HG03575 (cell line): ENCODE measurements around the gene PHF21A.

Experiments used
- ATAC-seq: cut with Tn5 transposase; IDR thresholded peaks from one replicate; pipeline ENCODE4 v1.9.1; 2021; ENCODE audit not compliant: unreplicated experiment, insufficient number of reproducible peaks, low FRiP score; ENCODE audit errors: extremely low read depth

The PHF21A gene

DNA sequence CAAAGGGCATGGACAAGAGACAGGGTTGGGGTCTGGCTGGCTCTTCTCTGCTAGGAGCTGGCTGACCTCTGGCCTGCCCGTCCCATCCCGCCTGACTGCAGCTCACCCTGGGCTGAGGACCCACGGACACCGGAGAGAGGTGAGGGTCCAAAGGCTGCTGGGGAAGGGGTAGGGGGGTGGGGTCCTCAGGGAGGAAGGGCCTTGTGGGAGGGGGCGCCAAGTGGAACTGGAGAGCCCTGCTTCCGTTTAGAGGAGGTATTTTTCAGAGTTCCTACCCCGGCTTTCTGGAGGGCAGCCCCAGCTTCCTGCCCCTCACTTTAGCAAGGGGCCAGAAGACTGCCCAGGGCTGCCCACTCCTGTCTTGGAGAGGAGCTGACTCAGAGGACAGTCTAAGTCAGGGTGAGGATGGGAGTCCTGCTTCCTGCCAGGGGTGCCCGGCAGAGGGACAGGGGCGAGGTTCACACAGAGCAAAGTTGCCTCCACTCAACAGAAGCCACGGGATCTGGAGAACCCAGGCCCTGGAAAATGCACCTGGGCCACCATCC lies 191.7 kb downstream of the PHF21A start:
- no peak for ATAC-seq

GRCh38 chr11:45928535-45929215 lies 192.6 kb downstream of the PHF21A start:
- no peak for ATAC-seq

DNA sequence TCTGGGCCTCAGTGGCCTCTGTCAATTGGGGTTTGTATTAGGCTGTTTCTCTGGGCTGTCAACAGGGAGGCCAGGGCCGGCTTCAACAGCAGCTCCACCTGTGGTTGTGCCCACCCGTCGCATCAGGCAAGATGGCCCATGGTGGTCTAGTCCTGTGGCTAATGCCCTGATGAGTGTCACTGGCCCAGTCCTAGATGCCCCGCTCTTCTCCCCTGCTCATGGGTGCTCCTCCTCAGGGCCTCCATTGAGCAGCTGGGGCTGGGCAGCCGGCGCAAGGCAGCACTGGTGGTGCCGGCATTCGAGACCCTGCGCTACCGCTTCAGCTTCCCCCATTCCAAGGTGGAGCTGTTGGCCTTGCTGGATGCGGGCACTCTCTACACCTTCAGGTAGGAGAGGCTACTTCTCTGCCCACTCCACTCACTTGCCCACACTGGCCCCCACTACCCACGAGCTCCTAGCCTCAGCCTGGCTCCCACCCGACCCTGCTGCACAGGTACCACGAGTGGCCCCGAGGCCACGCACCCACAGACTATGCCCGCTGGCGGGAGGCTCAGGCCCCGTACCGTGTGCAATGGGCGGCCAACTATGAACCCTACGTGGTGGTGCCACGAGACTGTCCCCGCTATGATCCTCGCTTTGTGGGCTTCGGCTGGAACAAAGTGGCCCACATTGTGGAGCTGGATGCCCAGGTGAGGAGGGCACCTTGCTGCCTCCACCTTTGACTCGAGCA lies 193.4 kb downstream of the PHF21A start:
- no peak for ATAC-seq

- no peak for ATAC-seq
These were observed 193.9 kb downstream of the PHF21A start for GRCh38 chr11:45927332-45927683.

DNA sequence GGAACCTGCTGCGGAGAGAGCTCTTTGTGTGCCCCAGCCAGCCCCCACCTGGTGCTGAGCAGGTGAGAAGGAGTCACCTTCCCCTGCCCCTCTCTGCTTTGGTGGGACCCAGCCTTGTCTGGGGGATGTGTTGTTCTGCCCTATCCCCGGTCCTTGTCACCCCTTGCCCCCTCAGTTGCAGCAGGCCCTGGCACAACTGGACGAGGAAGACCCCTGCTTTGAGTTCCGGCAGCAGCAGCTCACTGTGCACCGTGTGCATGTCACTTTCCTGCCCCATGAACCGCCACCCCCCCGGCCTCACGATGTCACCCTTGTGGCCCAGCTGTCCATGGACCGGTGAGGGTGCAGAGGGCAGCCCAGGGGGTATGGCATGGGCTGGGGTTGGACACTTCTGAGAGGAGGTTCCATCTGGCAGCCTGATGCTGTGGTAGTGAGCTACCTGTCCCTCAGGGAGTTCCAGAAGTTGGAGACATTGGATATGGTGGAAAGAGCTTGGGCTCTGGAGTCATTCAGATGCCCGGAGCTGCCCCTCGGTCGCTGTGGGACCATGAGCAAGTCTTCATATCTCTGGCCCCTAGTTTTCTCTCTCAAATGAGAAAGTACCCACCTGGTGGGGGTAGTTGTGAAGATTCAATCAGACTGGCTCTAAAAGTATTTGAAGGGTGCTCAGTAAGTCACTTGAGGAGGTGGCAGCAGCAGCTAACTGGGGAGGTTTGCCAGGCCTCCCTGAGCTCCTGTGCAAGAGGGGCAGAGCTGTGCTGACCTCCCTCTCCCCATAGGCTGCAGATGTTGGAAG lies 194.5 kb downstream of the PHF21A start:
- no peak for ATAC-seq

- ATAC-seq = no peak
These were observed 195.3 kb downstream of the PHF21A start for GRCh38 chr11:45926001-45926401.

GRCh38 chr11:45925550-45925949 lies 195.7 kb downstream of the PHF21A start:
- no peak for ATAC-seq

DNA sequence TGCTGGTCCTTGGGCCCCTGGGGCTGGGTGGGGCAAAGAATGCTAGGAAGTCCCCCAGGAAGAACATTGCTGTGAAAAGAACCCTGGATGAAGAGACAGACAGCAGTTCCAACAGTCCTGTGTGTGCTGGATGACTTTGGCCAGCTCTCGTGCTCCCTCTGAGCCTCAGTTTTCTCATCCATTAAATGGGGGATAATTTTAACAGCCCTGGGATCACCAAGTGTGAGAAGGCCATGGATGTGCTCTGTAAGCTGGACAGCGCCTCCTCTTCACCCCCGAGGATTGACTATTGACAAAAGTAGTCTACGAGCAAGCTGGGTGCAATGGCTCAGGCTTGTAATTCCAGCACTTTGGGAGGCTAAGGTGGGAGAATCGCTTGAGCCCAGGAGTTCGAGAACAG lies 196.3 kb downstream of the PHF21A start:
- no peak for ATAC-seq

GRCh38 chr11:45924036-45924915 lies 197.0 kb downstream of the PHF21A start:
- ATAC-seq = no peak

DNA sequence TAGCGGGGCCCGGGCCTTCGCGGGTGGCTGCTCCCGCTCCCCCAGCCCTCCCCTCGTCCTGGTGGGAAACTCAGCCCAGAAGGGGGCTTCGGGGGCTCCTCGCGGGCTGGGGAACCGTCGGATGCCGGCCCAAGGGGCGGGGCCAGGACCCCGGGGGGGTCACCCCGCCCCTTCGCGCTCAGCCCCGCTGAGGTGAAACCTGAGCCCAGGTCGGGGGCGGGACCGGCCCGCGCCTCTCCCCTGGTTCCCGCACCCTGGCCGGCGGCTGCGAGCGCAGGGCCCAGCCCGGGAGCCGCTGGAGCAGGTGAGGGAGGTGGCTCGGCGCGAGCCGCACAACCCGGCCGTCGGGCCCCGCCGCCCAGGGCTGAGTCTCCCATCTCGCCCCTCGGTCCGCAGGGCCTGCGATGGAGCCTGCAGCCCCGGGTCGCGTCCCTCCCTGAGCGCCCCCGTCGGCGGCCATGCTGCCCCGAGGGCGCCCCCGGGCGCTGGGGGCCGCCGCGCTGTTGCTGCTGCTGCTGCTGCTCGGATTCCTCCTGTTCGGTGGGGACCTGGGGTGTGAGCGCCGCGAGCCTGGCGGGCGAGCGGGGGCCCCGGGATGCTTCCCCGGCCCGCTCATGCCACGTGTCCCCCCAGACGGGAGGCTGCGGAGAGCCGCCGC lies 198.7 kb downstream of the PHF21A start, which contains the start of gene LARGE2:
LARGE2 (plus strand) TSS at position 232 of the 658 bp plus-strand sequence; CDS start at position 459, 227 bp downstream.
- no peak for ATAC-seq

GRCh38 chr11:45921561-45922424 lies 199.5 kb downstream of the PHF21A start:
- ATAC-seq = no peak

GRCh38 chr11:45920531-45921477 lies 200.4 kb downstream of the PHF21A start:
- ATAC-seq = no peak

- ATAC-seq = no peak
These were observed 201.3 kb downstream of the PHF21A start for GRCh38 chr11:45919806-45920530.

GRCh38 chr11:45918962-45919675 lies 202.1 kb downstream of the PHF21A start:
- no peak for ATAC-seq

DNA sequence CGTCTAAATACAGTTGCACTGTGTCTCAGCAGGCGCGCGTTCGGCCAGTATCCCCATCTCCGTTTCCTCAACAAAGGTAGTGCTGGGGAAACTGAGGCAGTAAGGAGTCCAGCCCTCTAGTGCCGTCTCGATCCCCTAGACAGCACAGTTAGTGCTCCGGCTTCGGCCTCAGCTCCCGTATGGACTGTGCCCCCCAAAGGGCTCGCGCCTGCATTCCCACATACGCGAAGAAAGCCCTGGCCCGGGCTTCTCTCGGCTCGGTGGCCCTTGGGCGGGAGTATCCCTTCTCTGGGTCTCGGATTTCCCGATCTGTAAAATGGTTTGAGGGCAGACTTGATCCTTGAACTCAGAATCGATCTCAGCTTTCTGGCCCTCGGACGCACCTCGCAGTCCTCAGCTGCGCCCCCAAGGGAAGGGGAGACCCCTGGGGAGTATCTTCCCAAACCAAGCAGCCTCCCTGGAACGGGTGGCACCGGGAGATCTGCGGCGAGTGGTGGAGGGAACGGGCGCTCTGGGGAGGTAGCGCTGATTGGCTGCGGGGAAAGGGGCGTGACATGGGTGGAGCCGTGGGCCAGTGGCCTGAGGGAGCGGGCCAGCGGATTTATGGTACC lies 202.8 kb downstream of the PHF21A start:
- no peak for ATAC-seq
